HepG2 (cell line): Measurements from ENCODE around the gene MIGA2. TPM values are rescaled to one million over a fixed set of nuclear protein-coding genes. Genes with fewer than 3 reads are reported as not detected.

ENCODE experiments used
- ATAC-seq: fragments of 200-7000 bp; cut with Tn5 transposase; 3 replicates; pipeline ENCODE4 v1.9.1; 2020; ENCODE audit warnings: mild to moderate bottlenecking, moderate library complexity
- BruUV-seq: library from RNA; stranded (reverse); fragments of 400-500 nt; replicated peaks from 2 replicates; lab custom pipeline; 2021; lab: Mats Ljungman, UMichigan
- CTCF ChIA-PET: fragments of 300-600 bp; formaldehyde crosslinking; extraction: SDS; loops from one replicate; lab custom pipeline; 2021; ENCODE audit warnings: low total read pairs, inconsistent platforms, low intra/inter-chr PET ratio; lab: Yijun Ruan, JAX
- POLR2A ChIA-PET: fragments of 350-600 bp; sonication (Branson Sonifier 250); formaldehyde crosslinking; loops from one replicate; lab custom pipeline; 2020; ENCODE audit warnings: antibody characterized with exemption, inconsistent platforms; lab: Yijun Ruan, JAX
- DNase-seq: peaks from one replicate; pipeline ENCODE4 v3.0.0-alpha.2; 2015; ENCODE audit warnings: low spot score
- FAIRE-seq: peaks from 3 replicates; lab custom pipeline; 2011; peaks lifted over from hg19 to GRCh38; lab: Jason Lieb, UNC
- H2AFZ ChIP-seq: one replicate; pipeline ENCODE4 v1.6.1; 2011; ENCODE audit warnings: low read length, inconsistent platforms
- H3K27ac ChIP-seq: fragments of 300-600 bp; 3 replicates; pipeline ENCODE4 v1.8.0; 2011; ENCODE audit warnings: mixed run types, mild to moderate bottlenecking, mixed read lengths, low read length, inconsistent platforms; ENCODE audit not compliant: insufficient read depth; ENCODE audit errors: extremely low read length
- H3K27me3 ChIP-seq, 2 experiments: fragments of 200-600 bp in 1 of 2; 2 replicates in 1 of 2; 3 replicates in 1 of 2; pipeline versions ENCODE4 v1.6.0 to v1.8.0; 2011; ENCODE audit warnings: low read length in 2 of 2, mild to moderate bottlenecking in 2 of 2, moderate library complexity in 2 of 2, inconsistent platforms in 1 of 2; ENCODE audit not compliant: insufficient read depth in 2 of 2, control insufficient read depth in 1 of 2
- H3K36me3 ChIP-seq, 2 experiments: fragments of 200-600 bp in 1 of 2; replicated peaks in 1 of 2; 2 replicates in 1 of 2; 3 replicates in 1 of 2; pipeline versions ENCODE4 v1.5.1 to v1.8.0; 2011; ENCODE audit warnings: low read length in 2 of 2, inconsistent platforms in 1 of 2; ENCODE audit not compliant: insufficient read depth in 2 of 2, control insufficient read depth in 1 of 2
- H3K4me1 ChIP-seq: 2 replicates; pipeline ENCODE4 v1.5.1; 2012; ENCODE audit warnings: low read length, inconsistent platforms; ENCODE audit not compliant: insufficient read depth
- H3K4me2 ChIP-seq: 2 replicates; pipeline ENCODE4 v1.6.0; 2011; ENCODE audit warnings: low read depth, low read length, inconsistent platforms
- H3K4me3 ChIP-seq, 3 experiments: fragments of 200-600 bp in 1 of 3; sonication (generic), shearing (Covaris generic) in 1 of 3; replicated peaks in 1 of 3; 2 replicates each; pipeline ENCODE4 v1.5.1; 2011 to 2016; ENCODE audit warnings: low read length in 3 of 3, inconsistent platforms in 2 of 3, low read depth in 2 of 3, mild to moderate bottlenecking in 2 of 3, control low read depth in 1 of 3, mixed read lengths in 1 of 3; ENCODE audit not compliant: insufficient read depth in 1 of 3
- H3K79me2 ChIP-seq: one replicate; pipeline ENCODE4 v1.6.1; 2011; ENCODE audit warnings: low read length, inconsistent platforms; ENCODE audit not compliant: insufficient read depth
- H3K9ac ChIP-seq: 2 replicates; pipeline ENCODE4 v1.6.0; 2011; ENCODE audit warnings: mild to moderate bottlenecking, low read depth, low read length, inconsistent platforms; ENCODE audit not compliant: insufficient read depth
- H3K9me3 ChIP-seq: 2 replicates; pipeline ENCODE4 v1.5.1; 2012; ENCODE audit warnings: mild to moderate bottlenecking, low read length
- H4K20me1 ChIP-seq: 2 replicates; pipeline ENCODE4 v1.6.0; 2011; ENCODE audit warnings: inconsistent platforms, mild to moderate bottlenecking, low read length, moderate library complexity; ENCODE audit not compliant: insufficient read depth
- ARHGAP35 ChIP-seq: sonication (generic); formaldehyde crosslinking; IDR thresholded peaks from 2 replicates; pipeline ENCODE4 v1.9.0; 2022; ENCODE audit warnings: mild to moderate bottlenecking, inconsistent platforms, moderate library complexity, missing genetic modification reagents, borderline replicate concordance
- DMAP1 ChIP-seq: IDR thresholded peaks from 2 replicates; pipeline ENCODE4 v1.6.1; 2016
- HDAC1 ChIP-seq: sonication (generic); formaldehyde crosslinking; IDR thresholded peaks from 2 replicates; pipeline ENCODE4 v1.5.1; 2020; ENCODE audit warnings: mild to moderate bottlenecking, missing genetic modification reagents
- KDM5A ChIP-seq: fragments of 200-600 bp; sonication (generic); IDR thresholded peaks from 2 replicates; pipeline ENCODE4 v1.7.0; 2018; ENCODE audit warnings: antibody characterized with exemption, mild to moderate bottlenecking, low read length, borderline replicate concordance
- NCOA2 ChIP-seq: sonication (generic); formaldehyde crosslinking; IDR thresholded peaks from 2 replicates; pipeline ENCODE4 v1.8.0; 2022; ENCODE audit warnings: inconsistent platforms
- NFRKB ChIP-seq: fragments of 450-650 bp; IDR thresholded peaks from 2 replicates; pipeline ENCODE4 v1.6.1; 2017
- RBFOX2 ChIP-seq: fragments of 200-400 bp; formaldehyde crosslinking; IDR thresholded peaks from 2 replicates; pipeline ENCODE4 v1.6.1; 2017; ENCODE audit warnings: low read depth, mild to moderate bottlenecking, low read length
- REPIN1 ChIP-seq: sonication (generic); formaldehyde crosslinking; IDR thresholded peaks from 2 replicates; pipeline ENCODE4 v1.8.0; 2022; ENCODE audit warnings: missing genetic modification reagents, low read depth, mild to moderate bottlenecking, borderline replicate concordance
- RFX3 ChIP-seq: IDR thresholded peaks from 2 replicates; pipeline ENCODE4 v1.6.1; 2016; ENCODE audit warnings: missing biosample characterization, missing genetic modification reagents
- SUZ12 ChIP-seq: fragments of 150-350 bp; IDR thresholded peaks from 2 replicates; pipeline ENCODE4 v1.6.1; 2014; ENCODE audit warnings: low read depth, low read length
- TEAD3 ChIP-seq: optimal IDR thresholded peaks from 2 replicates; pipeline ENCODE3; 2016; ENCODE audit warnings: borderline replicate concordance
- ZKSCAN5 ChIP-seq: sonication (generic); formaldehyde crosslinking; IDR thresholded peaks from 2 replicates; pipeline ENCODE4 v1.5.1; 2020; ENCODE audit warnings: mild to moderate bottlenecking, missing genetic modification reagents
- ZNF256 ChIP-seq: sonication (generic); formaldehyde crosslinking; conservative IDR thresholded peaks from 2 replicates; pipeline ENCODE4 v1.4.0; 2020; ENCODE audit warnings: missing genetic modification reagents
- ZNF331 ChIP-seq: sonication (generic); formaldehyde crosslinking; IDR thresholded peaks from 2 replicates; pipeline ENCODE4 v1.4.0; 2020; ENCODE audit warnings: missing genetic modification reagents
- ZNF496 ChIP-seq: sonication (generic); formaldehyde crosslinking; IDR thresholded peaks from 2 replicates; pipeline ENCODE4 v1.8.1; 2023; ENCODE audit warnings: mild to moderate bottlenecking, moderate library complexity, missing genetic modification reagents; ENCODE audit not compliant: insufficient replicate concordance
- ZNF660 ChIP-seq: sonication (generic); formaldehyde crosslinking; IDR thresholded peaks from 2 replicates; pipeline ENCODE4 v1.5.1; 2020; ENCODE audit warnings: mild to moderate bottlenecking, low read depth, missing genetic modification reagents, borderline replicate concordance
- ZNF678 ChIP-seq: sonication (generic); formaldehyde crosslinking; IDR thresholded peaks from 2 replicates; pipeline ENCODE4 v1.4.0; 2020; ENCODE audit warnings: mild to moderate bottlenecking, missing genetic modification reagents
- ZNF839 ChIP-seq: sonication (generic); formaldehyde crosslinking; IDR thresholded peaks from 2 replicates; pipeline ENCODE4 v1.4.0; 2020; ENCODE audit warnings: missing genetic modification reagents, mild to moderate bottlenecking, borderline replicate concordance
- WGBS: methylation state at CpG from one replicate; pipeline ENCODE4 v1.1.6; 2017; ENCODE audit warnings: low lambda C conversion rate; 5-methylcytosine and 5-hydroxymethylcytosine counted together
- in situ Hi-C: cut with HindIII; loops from 2 replicates; pipeline ENCODE4 v1.10.0; 2017; ENCODE audit warnings: low pct_unique_long_range_greater_than_20kb; ENCODE audit not compliant: extremely low pct_ligation_motif_present
- intact Hi-C: fragments of 100-400 bp; cut with micrococcal nuclease; formaldehyde crosslinking; loops from one replicate; pipeline ENCODE4 v1.10.0; 2022; ENCODE audit not compliant: unreplicated experiment
- polyA plus RNA-seq, 8 experiments: library from polyadenylated mRNA; depleted of rRNA in 3 of 8; stranded (reverse) in 7 of 8; unstranded in 1 of 8; fragments of >200 nt; fragmentation: Illumina TruSeq in 4 of 8; extraction: Trizol in 4 of 8; gene quantifications; 2 replicates each; pipeline versions ENCODE4 v1.2.1 to v1.2.3, GENCODE V29; 2011 to 2016; ENCODE audit warnings: low read depth in 4 of 8, missing spikeins in 1 of 8, mixed read lengths in 1 of 8; ENCODE audit not compliant: insufficient read depth in 1 of 8
- total RNA-seq, 5 experiments: library from RNA; depleted of rRNA; stranded (reverse); fragments of >200 nt; fragmentation: Illumina TruSeq; extraction: Trizol; gene quantifications; 2 replicates each; pipeline ENCODE4 v1.2.3, GENCODE V29; 2016; ENCODE audit warnings: low read depth in 1 of 5
- TF ChIP-seq, protein P1 (sequence below): IDR thresholded peaks from 2 replicates; pipeline ENCODE4 v1.6.1; 2016; ENCODE audit warnings: mild to moderate bottlenecking
- TF ChIP-seq, protein P2 (sequence below), 2 experiments: sonication (generic) in 1 of 2; formaldehyde crosslinking in 1 of 2; IDR thresholded peaks; 2 replicates each; pipeline versions ENCODE4 v1.4.0 to v1.6.1; 2016 to 2020; ENCODE audit warnings: borderline replicate concordance in 1 of 2, low read depth in 1 of 2, mild to moderate bottlenecking in 1 of 2, missing genetic modification reagents in 1 of 2

Gene MIGA2
- total and polyA plus RNA-seq, 2 of the 13 experiments (the other 11 are each of a cell fraction or from before 2014, with no cell fraction given) = 10.8 to 17.1 TPM

DNA sequence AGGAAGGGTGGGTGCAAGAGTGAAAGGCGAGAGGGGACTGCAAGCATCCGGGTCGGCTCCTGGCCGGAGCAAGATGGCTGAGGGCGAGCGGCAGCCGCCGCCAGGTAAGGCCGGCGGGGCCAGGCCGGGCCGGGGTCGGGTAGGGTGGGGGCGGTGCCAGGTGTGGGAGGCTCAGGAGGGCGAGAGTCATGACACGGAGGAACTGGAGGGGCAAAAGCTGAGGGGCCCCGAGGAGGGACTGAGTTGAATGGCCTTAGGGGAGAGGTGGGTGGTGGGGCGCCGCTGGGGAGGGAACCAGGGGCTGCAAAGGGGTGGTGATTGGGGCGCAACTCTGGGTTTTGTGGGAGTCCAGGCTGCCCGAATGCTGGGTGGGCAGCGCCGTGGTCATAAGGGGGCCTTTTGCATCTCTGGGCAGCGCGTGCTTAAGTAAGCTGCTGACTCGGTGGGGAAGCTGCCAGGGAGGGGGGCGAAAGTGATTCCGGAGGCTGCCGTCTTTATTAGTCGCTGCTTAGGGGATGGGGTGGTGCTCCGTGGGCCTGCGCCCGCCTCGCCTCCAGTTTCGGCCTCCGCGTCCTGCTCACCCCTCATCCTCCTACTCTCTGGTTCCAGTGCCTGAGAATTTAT is 75.2 kb downstream of the MIGA2 start:
- Histone ChIP-seq H3K4me3 (peak overlapping the region; percentile 87 to 98 (median 98)), H3K79me2 (peaks cover 38% of the 10 kb centered on the region), H3K4me2 (peak overlapping the region; percentile 100), H3K27me3 (no peaks in the 10 kb centered on the region; a peak in 1 of 5 replicates), H3K36me3 (peaks cover 0 to 4% of the 10 kb centered on the region in 2 experiments; a peak in 1 of 5 replicates), H2AFZ (peak overlapping the region; percentile 89), H3K27ac (peak overlapping the region; percentile 97), H3K4me1 (peaks cover 50% of the 10 kb centered on the region), H4K20me1 (0 out of 2 replicates have a peak, but pooled peaks cover 5% of the 10 kb centered on the region), H3K9ac (peak overlapping the region; percentile 88), H3K9me3 (no peaks in the 10 kb centered on the region)
- in situ Hi-C loops (no loop called here), intact Hi-C loops (no loop called here)
- ChIA-PET CTCF (no interaction called here), POLR2A (interaction anchor here (1.2 to 3.6 kb wide), 6 partner anchors 12 to 75 kb away, joined by 3 to 18 read pairs (median 5); partner anchors contain the start of genes DOLPP1 and MIGA2)
- BruUV-seq = no TSS peak
- WGBS = 2% methylated on average over 20 of the region's 37 CpGs
- ATAC-seq = peak; percentile 17
- DNase-seq = peak; percentile 25
- no peak for FAIRE-seq
- TF ChIP-seq DMAP1 (CRISPR knock-in tag) (peak; percentile 43; the same call in 1 of the 2 replicates), REPIN1 (no peak), HDAC1 (CRISPR knock-in tag) (0 out of 2 replicates have a peak, but pooled peaks have one; percentile 14), ZNF839 (CRISPR knock-in tag) (no peak), TEAD3 (no peak), ZNF256 (no peak), ARHGAP35 (CRISPR knock-in tag) (no peak), RBFOX2 (peak; percentile 15; the same call in 1 of the 2 replicates), KDM5A (peak; percentile 51), ZNF660 (no peak), ZNF331 (CRISPR knock-in tag) (no peak), NFRKB (peak; percentile 37; the same call in 1 of the 2 replicates), RFX3 (CRISPR knock-in tag) (no peak), ZNF496 (CRISPR knock-in tag) (no peak), ZKSCAN5 (no peak), SUZ12 (no peak), ZNF678 (no peak), NCOA2 (CRISPR knock-in tag) (no peak)
- TF ChIP-seq, protein P1, sequence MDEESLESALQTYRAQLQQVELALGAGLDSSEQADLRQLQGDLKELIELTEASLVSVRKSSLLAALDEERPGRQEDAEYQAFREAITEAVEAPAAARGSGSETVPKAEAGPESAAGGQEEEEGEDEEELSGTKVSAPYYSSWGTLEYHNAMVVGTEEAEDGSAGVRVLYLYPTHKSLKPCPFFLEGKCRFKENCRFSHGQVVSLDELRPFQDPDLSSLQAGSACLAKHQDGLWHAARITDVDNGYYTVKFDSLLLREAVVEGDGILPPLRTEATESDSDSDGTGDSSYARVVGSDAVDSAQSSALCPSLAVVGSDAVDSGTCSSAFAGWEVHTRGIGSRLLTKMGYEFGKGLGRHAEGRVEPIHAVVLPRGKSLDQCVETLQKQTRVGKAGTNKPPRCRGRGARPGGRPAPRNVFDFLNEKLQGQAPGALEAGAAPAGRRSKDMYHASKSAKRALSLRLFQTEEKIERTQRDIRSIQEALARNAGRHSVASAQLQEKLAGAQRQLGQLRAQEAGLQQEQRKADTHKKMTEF = peak; percentile 51; the same call in 1 of the 2 replicates
- TF ChIP-seq, protein P2, sequence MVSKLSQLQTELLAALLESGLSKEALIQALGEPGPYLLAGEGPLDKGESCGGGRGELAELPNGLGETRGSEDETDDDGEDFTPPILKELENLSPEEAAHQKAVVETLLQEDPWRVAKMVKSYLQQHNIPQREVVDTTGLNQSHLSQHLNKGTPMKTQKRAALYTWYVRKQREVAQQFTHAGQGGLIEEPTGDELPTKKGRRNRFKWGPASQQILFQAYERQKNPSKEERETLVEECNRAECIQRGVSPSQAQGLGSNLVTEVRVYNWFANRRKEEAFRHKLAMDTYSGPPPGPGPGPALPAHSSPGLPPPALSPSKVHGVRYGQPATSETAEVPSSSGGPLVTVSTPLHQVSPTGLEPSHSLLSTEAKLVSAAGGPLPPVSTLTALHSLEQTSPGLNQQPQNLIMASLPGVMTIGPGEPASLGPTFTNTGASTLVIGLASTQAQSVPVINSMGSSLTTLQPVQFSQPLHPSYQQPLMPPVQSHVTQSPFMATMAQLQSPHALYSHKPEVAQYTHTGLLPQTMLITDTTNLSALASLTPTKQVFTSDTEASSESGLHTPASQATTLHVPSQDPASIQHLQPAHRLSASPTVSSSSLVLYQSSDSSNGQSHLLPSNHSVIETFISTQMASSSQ (IDR thresholded peaks at IDR 0.05; ENCODE audit: low read depth) = no peak
- TF ChIP-seq, protein P2 (CRISPR knock-in tag; IDR thresholded peaks at IDR 0.05; ENCODE audit: borderline replicate concordance) = no peak
